DOHH2 (cell line): ENCODE results near the gene SMOC2.

Source experiments
- H3F3A ChIP-seq: fragments of 200-600 bp; sonication (generic), shearing (Covaris generic); 2 replicates; pipeline ENCODE4 v1.6.0; 2016; ENCODE audit warnings: antibody characterized with exemption, mild to moderate bottlenecking; ENCODE audit not compliant: control insufficient read depth, insufficient read depth
- H3K27ac ChIP-seq: fragments of 200-600 bp; sonication (generic); 2 replicates; pipeline ENCODE4 v1.5.1; 2014; ENCODE audit warnings: low read depth, mild to moderate bottlenecking, low read length, moderate library complexity
- H3K27me3 ChIP-seq: fragments of 200-600 bp; sonication (generic); 2 replicates; pipeline ENCODE4 v1.6.1; 2014; ENCODE audit warnings: mild to moderate bottlenecking, low read length, mixed read lengths; ENCODE audit not compliant: control insufficient read depth
- H3K36me3 ChIP-seq: fragments of 200-600 bp; sonication (generic); 2 replicates; pipeline ENCODE4 v1.6.1; 2014; ENCODE audit warnings: mild to moderate bottlenecking, low read length, moderate library complexity, mixed read lengths; ENCODE audit not compliant: control insufficient read depth
- H3K4me1 ChIP-seq: fragments of 200-600 bp; sonication (generic); 2 replicates; pipeline ENCODE4 v1.6.1; 2014; ENCODE audit warnings: mild to moderate bottlenecking, low read length, mixed read lengths; ENCODE audit not compliant: control insufficient read depth
- H3K4me2 ChIP-seq: fragments of 200-600 bp; sonication (generic); 2 replicates; pipeline ENCODE4 v1.6.0; 2014; ENCODE audit warnings: mild to moderate bottlenecking, low read length, moderate library complexity
- H3K4me3 ChIP-seq: fragments of 200-600 bp; sonication (generic); 2 replicates; pipeline ENCODE4 v1.5.1; 2014; ENCODE audit warnings: mild to moderate bottlenecking, low read length, mixed read lengths
- H3K79me2 ChIP-seq: fragments of 200-600 bp; sonication (generic); 2 replicates; pipeline ENCODE4 v1.6.1; 2014; ENCODE audit warnings: mild to moderate bottlenecking, low read length, mixed read lengths; ENCODE audit not compliant: control insufficient read depth
- H3K9me2 ChIP-seq: fragments of 200-600 bp; sonication (generic); replicated peaks from 2 replicates; pipeline ENCODE4 v1.6.1; 2014; ENCODE audit warnings: mild to moderate bottlenecking, low read length, mixed read lengths; ENCODE audit not compliant: control insufficient read depth
- H3K9me3 ChIP-seq: fragments of 200-600 bp; sonication (generic); 2 replicates; pipeline ENCODE4 v1.6.1; 2014; ENCODE audit warnings: antibody characterized with exemption, low read length, mixed read lengths; ENCODE audit not compliant: control insufficient read depth, insufficient read depth
- H4K20me1 ChIP-seq: fragments of 200-600 bp; sonication (generic); 2 replicates; pipeline ENCODE4 v1.6.0; 2014; ENCODE audit warnings: low read depth, mild to moderate bottlenecking, antibody characterized with exemption, low read length, moderate library complexity; ENCODE audit not compliant: control insufficient read depth, insufficient read depth
- EZH2phosphoT487 ChIP-seq: fragments of 200-600 bp; sonication (generic); IDR thresholded peaks from 2 replicates; pipeline ENCODE4 v1.6.1; 2017; ENCODE audit warnings: borderline replicate concordance, mild to moderate bottlenecking, antibody characterized with exemption, low read length, moderate library complexity, mixed read lengths
- TF ChIP-seq, protein P1 (sequence below): fragments of 200-600 bp; sonication (generic); IDR thresholded peaks from one replicate; pipeline ENCODE4 v1.5.1; 2014; ENCODE audit warnings: antibody characterized with exemption, mild to moderate bottlenecking, low read depth, low read length; ENCODE audit not compliant: poor library complexity, severe bottlenecking

Gene SMOC2, protein sequence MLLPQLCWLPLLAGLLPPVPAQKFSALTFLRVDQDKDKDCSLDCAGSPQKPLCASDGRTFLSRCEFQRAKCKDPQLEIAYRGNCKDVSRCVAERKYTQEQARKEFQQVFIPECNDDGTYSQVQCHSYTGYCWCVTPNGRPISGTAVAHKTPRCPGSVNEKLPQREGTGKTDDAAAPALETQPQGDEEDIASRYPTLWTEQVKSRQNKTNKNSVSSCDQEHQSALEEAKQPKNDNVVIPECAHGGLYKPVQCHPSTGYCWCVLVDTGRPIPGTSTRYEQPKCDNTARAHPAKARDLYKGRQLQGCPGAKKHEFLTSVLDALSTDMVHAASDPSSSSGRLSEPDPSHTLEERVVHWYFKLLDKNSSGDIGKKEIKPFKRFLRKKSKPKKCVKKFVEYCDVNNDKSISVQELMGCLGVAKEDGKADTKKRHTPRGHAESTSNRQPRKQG

DNA sequence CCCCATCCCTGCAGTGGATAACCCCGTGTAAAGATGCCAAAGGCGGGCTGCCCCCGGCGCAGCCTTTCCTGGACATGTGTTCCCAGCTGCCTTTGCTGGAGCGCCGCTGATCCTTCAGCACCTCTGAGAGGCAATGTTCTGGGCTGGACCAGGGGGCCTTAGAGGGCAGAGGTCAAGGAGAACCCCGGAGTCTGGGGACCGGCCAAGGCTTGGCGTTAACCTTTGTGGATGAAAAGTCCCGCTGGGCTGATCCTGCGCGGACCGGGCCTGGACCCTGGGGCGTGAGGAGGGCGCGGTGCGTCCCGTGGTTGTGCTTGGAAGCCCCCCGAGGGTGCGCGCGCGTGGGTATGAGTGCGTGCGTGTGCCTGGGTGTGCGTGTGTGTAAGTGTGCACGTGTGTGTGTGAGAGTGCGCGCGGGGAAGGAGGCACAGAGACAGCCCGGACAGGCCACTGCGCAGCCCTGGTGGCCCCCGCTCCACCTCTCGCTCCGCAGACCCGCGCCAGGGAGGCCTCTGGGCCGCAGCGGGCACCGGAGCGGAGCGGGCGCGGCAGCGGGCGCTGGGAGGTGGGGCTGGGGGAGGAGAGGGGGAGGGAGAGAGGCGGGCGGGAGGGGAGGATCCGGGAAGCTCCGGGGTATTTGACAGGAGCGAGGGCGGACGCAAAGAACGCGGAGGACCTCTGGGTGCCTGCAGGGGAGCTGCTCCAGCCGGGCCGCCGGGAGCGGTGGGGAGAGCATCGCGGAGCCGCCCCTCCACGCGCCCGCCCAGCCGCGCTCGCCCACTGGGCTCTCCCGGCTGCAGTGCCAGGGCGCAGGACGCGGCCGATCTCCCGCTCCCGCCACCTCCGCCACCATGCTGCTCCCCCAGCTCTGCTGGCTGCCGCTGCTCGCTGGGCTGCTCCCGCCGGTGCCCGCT, at the start of gene SMOC2:
Gene SMOC2, plus strand, starts transcription at position 665 of the 914 bp plus-strand sequence. Its CDS starts 187 bp downstream, at position 852.
- no peaks in the 10 kb centered on the region for H3F3A ChIP-seq

DNA sequence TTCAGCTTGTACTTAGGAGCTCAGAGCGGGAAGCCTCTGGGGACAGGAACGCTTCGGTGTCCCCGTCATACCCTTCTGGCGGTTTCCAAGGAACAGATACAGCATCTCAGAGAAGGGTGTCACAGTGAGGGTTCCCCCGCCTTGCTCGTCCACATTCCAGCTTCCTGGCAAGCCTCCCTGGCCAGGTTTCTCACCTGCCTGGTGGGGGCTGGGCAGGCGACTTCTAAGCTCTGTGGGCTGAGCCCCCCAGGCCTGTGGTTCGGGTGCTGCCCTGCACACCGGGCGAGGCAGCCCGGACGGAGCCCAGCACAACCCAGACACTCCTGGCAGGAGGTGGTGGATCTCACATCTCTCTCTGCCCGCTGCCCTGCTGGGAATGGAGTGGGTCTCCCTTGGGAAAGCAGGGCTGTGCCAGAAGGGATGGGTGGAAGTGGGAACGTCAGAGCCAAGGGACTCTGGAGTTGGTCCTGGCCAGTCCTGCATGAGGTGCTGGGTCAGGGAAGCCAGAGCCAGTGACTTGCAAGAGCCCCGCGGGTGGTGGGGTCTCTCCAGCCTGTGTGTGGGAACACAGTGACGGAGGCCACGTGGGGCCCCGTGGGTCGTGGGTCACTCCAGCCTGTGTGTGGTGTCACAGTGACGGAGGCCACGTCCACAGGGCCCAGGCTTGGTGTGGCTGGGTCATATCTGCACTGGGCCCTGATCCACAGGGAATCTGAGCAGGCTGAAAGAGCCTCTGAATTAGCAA, 47.7 kb upstream of the SMOC2 start:
- Histone ChIP-seq H3K79me2 (no peaks in the 10 kb centered on the region), H3K9me2 (no peaks in the 10 kb centered on the region), H3K9me3 (peaks cover 28% of the 10 kb centered on the region; the same call in 1 of the 2 replicates), H3F3A (no peaks in the 10 kb centered on the region), H3K4me2 (no peak overlapping the region), H3K4me3 (no peak overlapping the region), H3K4me1 (no peaks in the 10 kb centered on the region), H4K20me1 (no peaks in the 10 kb centered on the region), H3K27ac (no peak overlapping the region), H3K27me3 (no peaks in the 10 kb centered on the region), H3K36me3 (no peaks in the 10 kb centered on the region)
- TF ChIP-seq EZH2phosphoT487, result no peak
- TF ChIP-seq, protein P1, sequence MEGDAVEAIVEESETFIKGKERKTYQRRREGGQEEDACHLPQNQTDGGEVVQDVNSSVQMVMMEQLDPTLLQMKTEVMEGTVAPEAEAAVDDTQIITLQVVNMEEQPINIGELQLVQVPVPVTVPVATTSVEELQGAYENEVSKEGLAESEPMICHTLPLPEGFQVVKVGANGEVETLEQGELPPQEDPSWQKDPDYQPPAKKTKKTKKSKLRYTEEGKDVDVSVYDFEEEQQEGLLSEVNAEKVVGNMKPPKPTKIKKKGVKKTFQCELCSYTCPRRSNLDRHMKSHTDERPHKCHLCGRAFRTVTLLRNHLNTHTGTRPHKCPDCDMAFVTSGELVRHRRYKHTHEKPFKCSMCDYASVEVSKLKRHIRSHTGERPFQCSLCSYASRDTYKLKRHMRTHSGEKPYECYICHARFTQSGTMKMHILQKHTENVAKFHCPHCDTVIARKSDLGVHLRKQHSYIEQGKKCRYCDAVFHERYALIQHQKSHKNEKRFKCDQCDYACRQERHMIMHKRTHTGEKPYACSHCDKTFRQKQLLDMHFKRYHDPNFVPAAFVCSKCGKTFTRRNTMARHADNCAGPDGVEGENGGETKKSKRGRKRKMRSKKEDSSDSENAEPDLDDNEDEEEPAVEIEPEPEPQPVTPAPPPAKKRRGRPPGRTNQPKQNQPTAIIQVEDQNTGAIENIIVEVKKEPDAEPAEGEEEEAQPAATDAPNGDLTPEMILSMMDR, result no peak

More for the DNA sequence above, at the start of gene SMOC2:
- Histone ChIP-seq H3K4me2 (no peak within 1 kb of the TSS), H3K9me2 (no peaks in the 10 kb centered on the region), H3K27me3 (no peaks in the 10 kb centered on the region), H3K4me3 (no peak within 1 kb of the TSS), H3K9me3 (no peaks in the 10 kb centered on the region; the same call in 1 of the 2 replicates), H3K4me1 (no peaks in the 10 kb centered on the region), H3K79me2 (no peaks in the 10 kb centered on the region), H3K36me3 (no peaks in the 10 kb centered on the region), H4K20me1 (no peaks in the 10 kb centered on the region), H3K27ac (no peak within 1 kb of the TSS)
- TF ChIP-seq, protein P1, result no peak
- TF ChIP-seq EZH2phosphoT487, result no peak

DNA sequence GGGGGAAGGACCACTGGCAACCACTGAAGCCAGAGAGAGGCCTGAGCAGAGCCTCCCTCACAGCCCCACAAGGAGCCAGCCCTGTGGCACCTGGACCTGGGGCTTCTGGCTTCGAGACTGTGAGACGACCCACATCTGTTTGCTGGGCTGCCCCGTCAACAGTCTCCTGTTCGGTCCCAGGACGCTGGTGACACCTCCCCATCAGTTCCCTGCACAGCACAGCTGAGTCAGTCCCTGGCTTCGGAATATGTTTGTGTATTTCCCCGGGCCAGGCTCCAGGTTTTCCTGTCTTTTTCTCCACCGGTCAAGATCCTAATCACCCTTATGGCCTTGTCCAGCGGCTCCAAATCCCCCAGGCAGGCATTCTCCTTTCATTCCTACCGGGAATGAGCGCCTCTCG, 46.4 kb upstream of the SMOC2 start:
- TF ChIP-seq EZH2phosphoT487, result no peak
- TF ChIP-seq, protein P1, result no peak
- peaks cover 25% of the 10 kb centered on the region; the same call in 1 of the 2 replicates for H3K9me3 ChIP-seq
- no peaks in the 10 kb centered on the region for H3K4me1 ChIP-seq
- no peaks in the 10 kb centered on the region for H3K9me2 ChIP-seq
- no peaks in the 10 kb centered on the region for H3K36me3 ChIP-seq
- no peaks in the 10 kb centered on the region for H3F3A ChIP-seq
- H3K4me3 ChIP-seq, result no peak overlapping the region
- H3K4me2 ChIP-seq, result no peak overlapping the region
- no peaks in the 10 kb centered on the region for H4K20me1 ChIP-seq
- H3K27ac ChIP-seq, result no peak overlapping the region
- no peaks in the 10 kb centered on the region for H3K79me2 ChIP-seq
- H3K27me3 ChIP-seq, result no peaks in the 10 kb centered on the region
